IPS-18c (cell line): ENCODE data around the gene SFXN5.
A peak's percentile ranks its signal among the peaks of the same experiment; 100 is the strongest.
"Not testable (repeated sequence)": the region's sequence is repeated elsewhere in the genome, so short reads cannot be mapped to it uniquely, and the experiment has no call there.

Experiments used
- H3K4me3 ChIP-seq: 2 replicates; pipeline ENCODE4 v1.7.0; 2013; ENCODE audit warnings: low read depth, mild to moderate bottlenecking, low read length, moderate library complexity; ENCODE audit not compliant: insufficient read depth
- H3K9me3 ChIP-seq: one replicate; pipeline ENCODE4 v1.6.1; 2013; ENCODE audit warnings: mild to moderate bottlenecking, low read length, moderate library complexity; ENCODE audit not compliant: control insufficient read depth, insufficient read depth

Gene SFXN5, protein sequence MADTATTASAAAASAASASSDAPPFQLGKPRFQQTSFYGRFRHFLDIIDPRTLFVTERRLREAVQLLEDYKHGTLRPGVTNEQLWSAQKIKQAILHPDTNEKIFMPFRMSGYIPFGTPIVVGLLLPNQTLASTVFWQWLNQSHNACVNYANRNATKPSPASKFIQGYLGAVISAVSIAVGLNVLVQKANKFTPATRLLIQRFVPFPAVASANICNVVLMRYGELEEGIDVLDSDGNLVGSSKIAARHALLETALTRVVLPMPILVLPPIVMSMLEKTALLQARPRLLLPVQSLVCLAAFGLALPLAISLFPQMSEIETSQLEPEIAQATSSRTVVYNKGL

DNA sequence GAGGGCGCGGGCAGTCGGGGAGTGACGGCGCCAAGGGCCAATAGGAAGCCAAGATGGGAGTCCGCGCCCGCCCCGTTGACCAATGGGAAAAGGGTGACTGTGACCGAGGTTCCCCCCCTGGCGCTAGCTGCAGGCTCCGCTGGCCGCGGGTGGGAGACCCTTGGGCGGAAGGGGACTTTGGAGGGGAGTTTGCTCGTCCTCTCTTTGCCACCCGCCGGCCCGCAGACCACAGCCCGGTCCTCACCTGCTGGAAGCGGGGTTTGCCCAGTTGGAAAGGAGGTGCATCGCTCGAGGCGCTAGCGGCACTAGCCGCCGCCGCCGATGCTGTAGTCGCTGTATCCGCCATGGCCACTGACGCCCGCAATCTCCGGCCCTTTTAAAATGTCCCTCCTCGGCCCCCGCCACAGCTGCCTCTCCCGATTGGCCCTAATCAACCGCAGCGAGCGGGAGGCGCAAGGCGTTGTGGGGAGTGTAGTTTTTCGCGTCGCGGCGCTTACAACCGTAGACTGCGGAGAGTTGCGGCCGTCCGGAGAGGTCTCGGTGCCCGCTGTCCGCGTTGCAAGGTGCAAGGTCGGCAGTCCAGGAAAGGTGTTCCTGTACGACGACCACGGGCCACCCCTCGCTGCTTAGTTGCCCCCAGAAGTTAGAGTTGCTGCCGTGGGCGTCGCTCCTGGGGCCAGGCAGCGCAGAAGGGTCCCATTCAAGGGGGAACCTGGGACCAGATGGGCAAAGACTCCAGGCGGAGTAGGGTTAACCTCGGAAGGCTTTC is at the start of gene SFXN5:
TSS of gene SFXN5 (minus strand) at position 353 of the 769 bp plus-strand sequence. CDS start at position 346, 7 bp downstream.
- no peaks in the 10 kb centered on the region for H3K9me3 ChIP-seq
- H3K4me3 ChIP-seq: peak within 1 kb of the TSS; percentile 96

DNA sequence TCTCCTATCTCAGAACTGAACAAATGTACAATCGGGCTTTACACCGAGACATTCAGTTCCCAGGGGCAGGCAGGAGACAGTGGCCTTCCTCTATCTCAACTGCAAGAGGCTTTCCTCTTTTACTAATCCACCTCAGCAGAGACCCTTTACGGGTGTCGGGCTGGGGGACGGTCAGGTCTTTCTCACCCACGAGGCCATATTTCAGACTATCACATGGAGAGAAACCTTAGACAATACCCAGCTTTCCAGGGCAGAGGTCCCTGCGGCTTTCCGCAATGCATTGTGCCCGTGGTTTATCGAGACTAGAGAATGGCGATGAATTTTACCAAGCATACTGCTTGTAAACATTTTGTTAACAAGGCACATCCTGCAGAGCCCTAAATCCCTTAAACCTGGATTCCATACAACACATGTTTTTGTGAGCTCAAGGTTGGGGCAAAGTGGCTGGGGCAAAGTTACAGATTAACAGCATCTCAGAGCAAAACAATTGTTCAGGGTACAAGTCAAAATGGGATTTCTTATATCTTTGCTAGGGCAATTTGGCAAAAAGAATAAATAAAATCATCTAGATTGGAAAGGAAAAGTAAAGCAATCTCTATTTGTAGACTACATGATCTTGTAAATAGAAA is 48.2 kb upstream of the SFXN5 start:
- not testable (repeated sequence) for H3K4me3 ChIP-seq, H3K9me3 ChIP-seq

DNA sequence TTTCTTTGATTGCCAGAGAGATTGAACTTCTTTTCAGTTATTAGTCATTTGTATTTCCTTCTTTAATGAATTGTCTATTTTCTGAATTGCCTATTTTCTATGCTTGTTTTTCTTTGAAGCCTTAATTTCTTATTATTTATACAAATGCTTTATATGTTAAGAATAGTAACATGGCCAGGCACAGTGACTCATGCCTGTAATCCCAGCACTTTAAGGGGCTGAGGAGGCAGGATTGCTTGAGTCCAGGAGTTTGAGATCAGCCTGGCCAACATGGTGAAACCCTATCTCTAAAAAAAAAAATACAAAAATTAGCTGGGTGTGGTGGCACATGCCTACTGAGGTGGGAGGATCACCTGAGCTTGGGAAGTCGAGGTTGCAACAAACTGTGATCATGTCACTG is 45.9 kb upstream of the SFXN5 start:
- Histone ChIP-seq H3K9me3 (peaks cover 3% of the 10 kb centered on the region), H3K4me3 (no peak overlapping the region)

DNA sequence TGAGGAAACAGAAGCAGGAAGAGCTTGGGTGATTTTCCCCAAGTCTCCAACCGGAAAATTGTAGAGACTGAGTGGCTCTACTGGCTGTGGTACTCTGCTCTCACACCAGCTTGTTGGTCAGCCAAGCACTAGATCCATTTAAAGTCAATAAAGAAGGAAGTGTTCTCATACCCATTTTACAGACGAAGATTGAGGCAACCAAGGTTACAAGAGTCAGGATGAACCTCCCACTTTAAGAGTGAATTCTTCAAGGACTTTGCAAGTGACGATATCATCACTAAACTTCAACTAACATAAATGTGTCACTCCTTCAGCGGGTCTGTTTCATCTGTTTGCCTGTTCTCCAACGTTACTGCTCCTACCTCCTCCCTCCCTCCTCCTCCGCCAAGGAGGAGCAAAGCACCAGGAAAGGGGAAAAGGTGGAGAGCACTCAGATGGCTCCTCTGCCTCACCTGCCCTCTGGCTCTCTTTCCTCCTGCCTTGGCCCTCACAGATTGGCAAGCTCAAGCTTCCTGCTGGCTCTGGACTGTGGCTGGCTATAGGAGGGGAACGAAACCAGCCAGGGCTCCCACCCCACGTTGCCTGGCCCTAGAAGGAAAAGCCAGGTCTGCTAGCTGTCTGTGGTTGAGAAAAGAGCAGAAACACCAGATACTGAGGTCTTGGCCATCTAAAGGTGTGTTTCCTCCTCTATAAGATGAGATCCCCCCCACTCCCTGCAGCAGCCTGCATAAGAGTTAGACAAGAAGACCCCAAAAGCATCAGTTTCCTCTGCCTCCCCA is 44.9 kb upstream of the SFXN5 start:
- Histone ChIP-seq H3K9me3 (peaks cover 4% of the 10 kb centered on the region), H3K4me3 (no peak overlapping the region)

DNA sequence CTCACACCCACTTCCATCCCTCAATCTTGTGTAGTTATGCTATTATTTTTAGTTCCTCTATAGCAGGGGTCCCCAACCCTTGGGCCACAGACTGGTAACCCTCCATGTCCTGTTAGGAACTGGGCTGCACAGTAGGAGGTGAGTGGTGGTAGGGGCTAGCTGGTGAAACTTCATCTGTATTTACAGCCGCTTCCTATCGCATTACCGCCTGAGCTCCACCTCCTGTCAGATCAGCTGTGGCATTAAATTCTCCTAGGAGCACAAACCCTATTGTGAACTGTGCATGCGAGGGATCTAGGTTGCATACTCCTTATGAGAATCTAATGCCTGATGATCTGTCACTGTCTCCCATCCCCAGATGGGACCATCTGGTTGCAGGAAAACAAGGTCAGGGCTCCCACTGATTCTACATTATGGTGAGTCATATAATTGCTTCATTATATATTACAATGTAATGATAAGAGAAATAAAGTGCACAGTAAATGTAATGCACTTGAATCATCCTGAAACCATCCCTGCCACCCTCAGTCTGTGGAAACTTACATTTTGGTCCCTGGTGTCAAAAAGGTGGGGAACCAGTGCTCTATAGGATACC is 42.9 kb upstream of the SFXN5 start:
- peaks cover 4% of the 10 kb centered on the region for H3K9me3 ChIP-seq
- H3K4me3 ChIP-seq: no peak overlapping the region

DNA sequence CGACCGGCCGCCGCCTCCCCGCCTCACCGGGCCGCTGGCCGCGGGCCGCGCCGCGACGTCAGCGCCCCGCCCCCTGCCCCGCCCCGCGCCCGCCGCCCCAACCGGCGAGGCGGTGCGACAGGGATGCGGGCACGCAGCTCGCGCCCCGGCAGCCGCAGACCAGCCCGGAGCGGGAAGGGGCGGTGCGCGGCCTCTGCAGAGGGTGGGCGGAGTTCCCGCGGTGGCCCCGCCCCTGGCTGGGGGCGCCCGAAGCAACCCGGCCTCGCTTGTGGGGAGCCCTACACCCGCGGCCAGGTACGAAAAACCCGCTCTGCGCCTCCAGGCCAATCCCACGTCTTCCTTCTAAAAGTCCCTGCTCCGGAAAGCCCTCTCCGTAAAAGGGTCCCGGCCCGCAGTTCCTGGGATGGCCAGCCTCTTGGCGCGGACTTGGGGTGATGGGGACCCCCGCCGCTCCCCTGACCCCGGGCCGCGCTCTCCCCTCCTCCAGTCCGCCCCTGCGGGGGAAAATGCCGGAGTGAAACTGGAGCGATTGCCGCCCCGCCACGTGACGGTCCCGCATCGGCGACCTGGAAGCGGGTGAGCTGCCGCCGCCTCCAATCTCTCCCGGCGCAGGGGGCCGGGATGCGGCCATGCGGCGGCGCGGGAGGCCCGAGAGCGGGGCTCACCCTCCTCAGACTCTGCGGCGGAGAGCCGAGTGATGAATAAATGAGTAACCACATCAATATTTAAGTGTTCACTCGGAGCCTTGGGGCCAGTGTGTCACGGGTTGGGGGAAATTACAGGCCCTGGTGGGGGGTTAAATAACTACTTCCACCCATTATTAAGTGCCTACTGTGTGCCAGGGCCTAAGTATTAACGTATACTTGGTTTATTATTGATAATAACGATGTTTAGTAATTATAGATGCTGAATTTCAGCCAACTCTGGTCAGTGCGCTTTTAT is 41.7 kb upstream of the SFXN5 start, which contains the start of gene RAB11FIP5:
TSS of gene RAB11FIP5 (minus strand) at position 36 of the 942 bp plus-strand sequence. CDS start 171 bp downstream, outside the sequence.
- H3K4me3 ChIP-seq: peak within 1 kb of the TSS; percentile 84
- H3K9me3 ChIP-seq: peaks cover 4% of the 10 kb centered on the region

DNA sequence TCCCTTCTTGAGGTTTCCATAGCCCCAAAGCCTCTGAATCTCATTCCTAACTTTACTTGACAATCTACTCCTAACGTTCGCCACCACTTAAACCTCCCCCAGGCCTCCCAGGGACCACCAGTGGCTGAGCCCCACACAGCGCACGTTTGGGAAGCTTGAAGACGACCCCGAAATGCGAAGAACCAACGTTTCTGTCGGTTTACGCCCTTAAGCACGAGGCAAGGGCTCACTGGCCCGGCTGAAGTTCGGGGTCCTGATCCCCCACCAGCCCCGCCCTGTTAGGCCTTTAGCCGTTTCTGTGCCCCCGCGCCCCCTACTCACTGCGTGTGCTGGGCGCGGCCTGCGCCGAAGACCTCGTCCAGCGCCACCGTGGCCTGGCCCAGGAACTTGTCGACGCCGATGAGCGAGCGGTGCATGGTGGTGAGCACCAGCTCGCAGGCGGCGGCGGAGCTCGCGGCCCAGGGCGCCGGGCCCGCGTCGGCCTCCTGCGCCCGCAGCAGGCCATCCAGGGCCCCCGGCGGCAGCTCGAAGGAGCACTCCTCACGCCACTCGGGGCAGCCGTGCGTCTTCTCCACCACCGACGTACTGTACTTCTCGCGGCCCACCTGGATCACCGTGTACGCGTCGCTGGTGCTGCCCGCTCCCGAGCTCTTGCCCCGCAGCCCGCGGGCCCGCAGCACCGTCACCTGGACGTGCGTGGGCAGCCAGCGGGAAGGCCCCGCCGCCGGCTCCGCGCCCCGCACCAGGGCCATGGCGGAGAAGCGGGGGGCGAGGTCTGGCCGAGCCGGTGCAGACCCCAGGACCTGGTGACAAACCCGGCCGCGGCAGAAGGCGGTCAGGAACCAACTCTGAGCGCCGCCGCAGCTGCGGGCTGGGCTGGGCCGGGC is 40.8 kb upstream of the SFXN5 start:
- H3K9me3 ChIP-seq: peaks cover 4% of the 10 kb centered on the region
- peak overlapping the region; percentile 84 for H3K4me3 ChIP-seq

DNA sequence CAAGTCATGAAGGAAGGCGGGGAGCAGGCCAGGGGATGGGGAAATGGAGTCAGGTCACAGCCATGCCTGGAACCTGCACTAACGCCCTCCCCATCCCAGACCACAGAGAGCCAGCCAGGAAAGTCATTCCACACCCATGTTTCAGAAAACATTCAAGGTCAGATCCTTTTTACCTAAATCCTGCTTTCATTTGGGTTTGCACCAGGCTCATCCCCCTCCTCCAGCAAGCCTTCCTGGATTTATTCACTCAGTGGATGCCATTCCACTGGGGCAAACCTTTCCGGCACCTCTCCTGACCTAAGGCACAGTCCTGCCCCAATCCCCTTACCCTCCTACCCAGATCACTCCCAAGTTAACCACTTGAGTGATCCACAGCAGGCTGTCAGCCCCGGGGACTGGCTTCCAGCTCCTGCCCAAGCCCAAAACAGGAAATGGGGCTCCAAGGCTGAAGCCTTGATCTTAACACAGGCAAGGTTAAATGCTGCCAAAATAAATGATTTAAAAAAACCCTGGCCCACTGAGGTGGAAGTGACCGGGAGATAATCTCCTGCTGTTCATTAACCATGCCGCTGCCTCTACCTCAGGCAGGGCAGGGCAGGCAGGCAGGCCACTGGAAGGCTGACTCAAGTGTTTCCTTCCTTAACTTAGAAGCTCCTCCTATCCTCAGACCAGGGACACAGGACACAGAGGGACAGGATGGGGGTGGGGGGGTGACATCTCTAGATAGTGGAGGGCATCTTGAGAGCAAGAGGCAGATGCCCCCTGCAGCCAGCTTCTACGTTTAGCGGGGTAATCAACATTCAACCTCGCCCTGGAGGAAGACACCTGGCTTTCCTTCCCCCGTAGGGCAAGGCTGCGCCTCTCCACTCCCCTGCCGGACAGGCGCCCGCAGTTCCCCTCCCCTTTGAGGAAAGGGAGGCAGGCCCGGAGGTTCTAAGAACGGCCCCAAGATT is 39.8 kb upstream of the SFXN5 start:
- peak overlapping the region; percentile 84 for H3K4me3 ChIP-seq
- H3K9me3 ChIP-seq: peaks cover 4% of the 10 kb centered on the region

DNA sequence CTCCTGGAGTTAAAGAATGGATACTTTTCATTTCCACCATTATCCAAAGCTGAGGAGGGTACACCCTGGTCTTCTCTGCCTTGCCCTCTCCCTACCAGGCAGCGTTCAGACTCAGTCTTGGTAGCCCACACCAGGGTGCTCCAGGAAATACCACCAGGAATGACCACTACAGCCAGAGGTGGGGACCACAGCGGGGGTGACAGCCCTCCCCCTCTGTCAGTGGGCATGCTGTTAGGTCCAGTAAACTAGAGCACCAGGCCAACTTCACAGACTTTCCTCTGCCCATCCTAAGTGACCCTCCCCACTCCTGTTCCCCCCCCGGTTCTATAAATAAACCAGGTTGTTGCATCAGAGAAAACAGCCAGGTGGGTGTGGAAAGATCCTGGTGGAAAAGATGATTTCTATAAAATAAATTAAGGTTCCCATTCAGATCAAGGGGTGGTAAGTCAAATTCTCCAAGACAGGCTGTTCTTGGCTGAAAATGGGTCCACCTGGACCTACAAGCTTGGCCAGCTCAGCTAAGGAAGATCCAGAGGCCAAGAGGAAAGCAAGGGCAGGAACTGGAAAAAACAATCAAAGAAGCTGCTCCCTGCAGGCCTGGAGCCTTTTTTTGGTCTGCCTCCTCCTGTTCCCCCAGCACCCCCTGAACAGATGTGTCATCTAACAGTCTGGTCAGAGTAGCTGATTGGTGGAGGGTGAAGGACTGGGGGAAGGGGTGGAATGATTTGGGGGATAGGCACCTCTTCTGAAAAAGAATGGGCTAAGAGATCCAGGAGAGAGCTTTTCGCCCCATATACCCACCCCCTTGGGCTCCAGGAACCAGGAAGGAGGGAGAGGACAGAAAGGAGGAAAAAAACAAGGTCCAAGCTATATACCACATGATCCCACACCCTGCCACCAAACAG is 38.9 kb upstream of the SFXN5 start:
- H3K9me3 ChIP-seq: peaks cover 4% of the 10 kb centered on the region
- peak overlapping the region; percentile 84 for H3K4me3 ChIP-seq

DNA sequence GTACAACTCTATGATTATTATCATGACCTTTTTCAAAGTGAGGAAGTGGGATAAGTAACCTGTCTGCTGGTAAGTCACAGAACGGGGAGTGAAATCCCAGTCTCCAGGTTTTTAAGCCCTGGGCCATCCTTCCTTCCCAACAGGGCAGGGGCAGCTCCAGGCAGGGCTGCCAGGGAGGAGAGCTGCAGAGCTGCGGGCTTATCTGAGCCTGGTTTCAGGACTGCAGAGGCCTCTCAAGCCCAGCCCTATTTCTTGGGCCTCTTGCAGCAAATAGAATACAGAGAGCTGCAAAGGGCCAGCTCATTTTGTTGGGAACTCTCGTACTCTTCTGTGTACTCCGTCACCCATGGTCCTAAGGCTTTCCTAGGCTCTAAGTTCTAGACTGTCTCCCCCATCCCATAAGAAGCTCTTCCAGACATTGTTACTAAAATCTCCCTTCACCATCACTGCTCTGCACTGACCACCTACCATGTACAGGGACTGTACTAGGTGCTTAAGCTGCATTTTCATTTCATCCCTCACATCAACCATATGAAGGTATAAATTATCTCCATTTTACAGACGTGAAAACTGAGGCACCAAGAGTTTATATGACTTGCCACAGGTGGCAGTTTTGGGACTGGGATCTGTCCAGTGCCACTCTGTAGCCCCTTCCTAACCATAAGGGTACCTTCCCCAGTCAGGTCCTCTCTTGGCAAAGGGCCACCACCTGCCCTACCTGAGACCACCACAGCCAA is 38.1 kb upstream of the SFXN5 start:
- peaks cover 4% of the 10 kb centered on the region for H3K9me3 ChIP-seq
- H3K4me3 ChIP-seq: no peak overlapping the region

DNA sequence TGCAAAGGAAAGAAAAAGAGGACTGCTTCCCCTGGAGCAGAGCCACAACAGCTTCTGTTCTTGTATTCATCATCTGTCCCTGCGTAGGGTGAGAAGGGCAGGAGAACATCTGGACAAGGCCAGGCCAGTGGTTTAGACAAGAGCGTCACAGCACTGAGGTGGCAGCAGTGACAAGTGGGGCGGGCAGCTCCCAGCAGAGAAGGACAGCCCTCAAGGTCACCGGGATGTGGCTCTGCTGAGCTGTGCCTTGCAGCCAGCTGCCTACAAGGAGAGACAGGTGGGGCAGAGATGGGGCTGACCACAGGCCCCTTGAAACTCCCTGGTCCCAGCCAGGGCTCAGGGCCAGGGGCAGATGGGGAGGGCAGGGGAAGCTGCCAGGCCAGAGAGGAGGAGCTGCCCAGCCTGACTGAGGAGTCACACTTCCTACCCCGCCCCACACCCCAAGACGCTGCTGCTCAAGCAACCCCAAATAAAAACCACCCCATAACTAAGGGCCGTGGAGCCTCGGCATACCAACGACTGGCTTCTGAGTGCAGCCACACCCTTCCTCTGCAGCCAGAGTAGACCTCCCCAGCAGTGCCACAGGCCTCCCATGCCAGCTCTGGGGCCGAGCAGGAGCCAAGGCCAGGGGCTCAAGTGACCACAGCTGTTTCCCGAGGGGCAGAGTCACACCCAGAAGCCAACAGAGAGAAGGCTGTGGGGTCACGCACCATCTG is 35.9 kb upstream of the SFXN5 start:
- H3K4me3 ChIP-seq: no peak overlapping the region
- H3K9me3 ChIP-seq: peaks cover 2% of the 10 kb centered on the region

DNA sequence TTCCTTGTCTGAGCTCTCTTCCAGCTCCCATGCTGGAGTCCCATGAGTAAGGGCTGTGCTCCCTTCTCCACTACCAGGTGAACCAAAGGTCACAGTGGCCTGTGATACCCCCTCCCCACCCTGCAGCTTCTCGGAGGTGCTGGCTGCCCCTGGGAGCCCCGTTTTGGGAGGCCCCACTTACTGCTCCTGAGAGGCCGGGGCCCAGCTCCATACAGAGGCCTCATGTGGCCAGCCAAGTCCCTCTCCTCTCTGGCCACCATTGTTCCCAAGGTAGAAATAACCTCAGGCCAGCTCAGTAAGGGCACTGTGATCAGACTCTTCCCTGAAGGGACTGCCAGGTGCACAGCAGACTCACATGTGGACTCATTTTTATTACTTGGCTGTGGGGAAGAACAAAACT is 35.3 kb upstream of the SFXN5 start:
- Histone ChIP-seq H3K9me3 (peaks cover 2% of the 10 kb centered on the region), H3K4me3 (no peak overlapping the region)
